ENCODE data around the gene TMLHE.

TMLHE gene

DNA sequence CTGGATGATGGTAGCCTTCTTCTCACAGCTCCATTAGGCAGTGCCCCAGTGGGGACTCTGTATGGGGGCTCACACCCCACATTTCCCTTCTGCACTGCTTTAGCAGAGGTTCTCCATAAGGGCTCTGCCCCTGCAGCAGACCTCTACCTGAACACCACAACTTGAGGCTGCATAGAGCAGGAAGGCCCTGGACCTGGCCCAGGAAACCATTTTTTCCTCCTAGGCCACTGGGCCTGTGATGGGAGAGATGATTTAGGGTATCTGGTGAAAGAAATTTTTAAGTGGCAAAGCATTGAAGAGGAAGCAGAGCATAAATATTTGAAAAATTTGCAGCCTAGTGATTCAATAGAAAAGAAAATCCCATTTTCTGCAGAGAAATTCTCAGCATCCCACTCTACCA lies 171.7 kb downstream of the TMLHE start:
- ATAC-seq (no peak), DNase-seq (no peak)
- Mint-ChIP-seq H3K4me3 (no peak overlapping the region), H3K27ac (no peak overlapping the region), H3K4me1 (no peaks in the 10 kb centered on the region), H3K36me3 (ENCODE audit: low read depth) (peaks cover 2% of the 10 kb centered on the region), H3K27me3 (no peaks in the 10 kb centered on the region), H3K9me3 (peaks cover 9% of the 10 kb centered on the region)

Data from activated naive CD8-positive, alpha-beta T cell treated with anti-CD3 and anti-CD28 coated beads, Interleukin-2, amount 50 U/mL, for 24 hours (primary cell).